Stimulated activated CD4-positive, alpha-beta T cell treated with anti-CD3 and anti-CD28 coated beads, Interleukin-12 subunit alpha, Interleukin-12 subunit beta, amount 100 ng/mL, for 48 hours (primary cell): Measurements from ENCODE around the gene SIX4.

Experiments used
- DNase-seq, 3 donors: peaks; one replicate each; pipeline ENCODE4 v3.0.0-alpha.2; 2020; ENCODE audit warnings: low read depth in 2 of 3, low spot score in 1 of 3

The SIX4 gene

DNA sequence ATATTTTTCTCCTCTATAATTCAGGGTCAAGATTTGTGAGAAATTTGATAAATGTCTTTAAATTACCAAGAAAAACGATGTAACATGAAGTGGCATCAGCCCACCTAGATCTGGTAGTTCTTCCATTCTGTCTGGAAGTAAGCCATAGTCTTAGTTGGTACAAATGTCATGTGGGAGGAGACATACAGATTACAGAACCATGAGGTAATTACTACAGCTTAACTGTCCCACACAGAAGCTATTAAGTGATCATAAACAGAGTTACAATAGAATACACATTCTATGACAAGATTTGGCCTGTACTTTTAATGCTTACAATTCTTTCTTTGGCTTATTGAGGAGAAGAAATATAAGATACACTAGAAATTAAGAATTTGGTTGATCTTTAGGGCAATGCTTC lies 61.2 kb downstream of the SIX4 start:
- DNase-seq = no peak

DNA sequence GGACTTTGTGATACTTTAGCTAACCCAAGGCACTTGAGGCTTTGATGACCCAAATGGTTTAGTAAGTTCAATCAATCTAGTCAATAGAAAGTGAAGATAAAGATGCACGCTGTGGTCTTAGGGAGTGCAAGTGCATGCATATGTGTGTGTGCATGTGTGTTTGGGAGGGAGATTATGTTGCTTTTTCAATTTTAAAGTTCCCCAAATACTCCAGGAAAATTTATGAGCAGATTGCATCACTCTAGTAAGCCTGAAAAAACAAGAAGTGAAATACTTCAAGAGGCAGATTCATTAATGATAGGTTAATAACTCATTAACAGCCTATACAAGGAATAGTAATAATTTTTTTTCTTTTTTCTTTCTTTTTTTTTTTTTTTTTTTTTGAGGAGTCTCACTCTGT lies 62.4 kb downstream of the SIX4 start:
- no peak for DNase-seq
